ENCODE results near the gene STT3B.
A peak's percentile ranks its signal among the peaks of the same experiment; 100 is the strongest.

- TF ChIP-seq CTCF (IDR thresholded peaks at IDR 0.05) (no peak), TCF7L2 (IDR thresholded peaks at IDR 0.05; ENCODE audit: low read depth, low read length) (no peak), POLR2AphosphoS5 (IDR thresholded peaks at IDR 0.05; ENCODE audit: low read depth, low read length) (peak; percentile 77), REST (IDR thresholded peaks at IDR 0.05; ENCODE audit: insufficient read depth in 1 of 2, low read depth in 2 of 2, low read length in 1 of 2) (no peak)
These were observed at the start of gene STT3B for GRCh38 chr3:31532587-31533168.

Measured in Panc1 (cell line).